Panc1 (cell line): Measurements from ENCODE around the gene BIRC7. TPM values are rescaled to one million over a fixed set of nuclear protein-coding genes. Genes with fewer than 3 reads are reported as not detected.

Experiments used
- ATAC-seq: fragments of 200-7000 bp; cut with Tn5 transposase; 2 replicates; pipeline ENCODE4 v1.9.1; 2020; ENCODE audit warnings: mild to moderate bottlenecking, moderate library complexity
- BruUV-seq: library from RNA; stranded (reverse); fragments of 400-500 nt; replicated peaks from 2 replicates; lab custom pipeline; 2021; lab: Mats Ljungman, UMichigan
- CTCF ChIA-PET: fragments of 300-600 bp; sonication (Branson Sonifier 250); formaldehyde crosslinking; loops from one replicate; lab custom pipeline; 2022; ENCODE audit warnings: antibody characterized with exemption; lab: Charles Lee
- POLR2A ChIA-PET: fragments of 300-600 bp; sonication (Branson Sonifier 250); formaldehyde crosslinking; loops from one replicate; lab custom pipeline; 2022; ENCODE audit warnings: antibody characterized with exemption; lab: Charles Lee
- DNase-seq: peaks from one replicate; pipeline ENCODE4 v3.0.0-alpha.2; 2010; ENCODE audit warnings: low read depth, low spot score
- H3K27ac ChIP-seq: 2 replicates; pipeline ENCODE4 v1.5.1; 2011; ENCODE audit warnings: mild to moderate bottlenecking, low read length, inconsistent platforms
- H3K27me3 ChIP-seq: fragments of 200-500 bp; sonication (Bioruptor generic); 2 replicates; pipeline ENCODE4 v1.6.0; 2014; ENCODE audit warnings: low read length, inconsistent platforms; ENCODE audit not compliant: control insufficient read depth, insufficient read depth
- H3K36me3 ChIP-seq: fragments of 200-500 bp; sonication (Bioruptor generic); 2 replicates; pipeline ENCODE4 v1.5.1; 2014; ENCODE audit warnings: inconsistent platforms, mild to moderate bottlenecking, low read length, moderate library complexity; ENCODE audit not compliant: control insufficient read depth, insufficient read depth
- H3K4me1 ChIP-seq: 2 replicates; pipeline ENCODE4 v1.5.1; 2011; ENCODE audit warnings: inconsistent platforms, mild to moderate bottlenecking, low read length, moderate library complexity; ENCODE audit not compliant: control insufficient read depth, insufficient read depth
- H3K4me3 ChIP-seq, 2 experiments: 2 replicates each; pipeline ENCODE4 v1.5.1; 2011 to 2012; ENCODE audit warnings: low read depth in 2 of 2, low read length in 2 of 2, mild to moderate bottlenecking in 2 of 2, inconsistent platforms in 1 of 2, moderate library complexity in 1 of 2
- H3K9me3 ChIP-seq: fragments of 200-500 bp; sonication (Bioruptor generic); 2 replicates; pipeline ENCODE4 v1.5.1; 2014; ENCODE audit warnings: low read depth, mild to moderate bottlenecking, inconsistent platforms, low read length, moderate library complexity; ENCODE audit not compliant: control insufficient read depth, insufficient read depth
- POLR2AphosphoS5 ChIP-seq: IDR thresholded peaks from 2 replicates; pipeline ENCODE4 v1.6.1; 2012; ENCODE audit warnings: mild to moderate bottlenecking, low read depth, low read length, moderate library complexity
- SIN3A ChIP-seq: IDR thresholded peaks from 2 replicates; pipeline ENCODE4 v1.6.1; 2012; ENCODE audit warnings: low read depth, mild to moderate bottlenecking, low read length, moderate library complexity, borderline replicate concordance; ENCODE audit not compliant: insufficient read depth
- TCF7L2 ChIP-seq: IDR thresholded peaks from 2 replicates; pipeline ENCODE4 v1.6.1; 2011; ENCODE audit warnings: mild to moderate bottlenecking, low read depth, low read length, inconsistent platforms
- in situ Hi-C: cut with HindIII; loops from 2 replicates; pipeline ENCODE4 v1.10.0; 2016; ENCODE audit warnings: low sequenced_read_pairs, low pct_unique_long_range_greater_than_20kb
- intact Hi-C: fragments of 100-400 bp; cut with micrococcal nuclease; formaldehyde crosslinking; loops from one replicate; pipeline ENCODE4 v1.10.0; 2022; ENCODE audit not compliant: unreplicated experiment
- total RNA-seq: library from RNA; stranded (reverse); gene quantifications from one replicate; pipeline ENCODE4 v1.2.1, GENCODE V29; 2021; ENCODE audit not compliant: unreplicated experiment
- TF ChIP-seq, protein P1 (sequence below): fragments of 450-650 bp; IDR thresholded peaks from 2 replicates; pipeline ENCODE4 v1.5.1; 2017; ENCODE audit warnings: mild to moderate bottlenecking
- TF ChIP-seq, protein P2 (sequence below), 2 experiments: IDR thresholded peaks; 2 replicates each; pipeline ENCODE4 v1.6.1; 2011 to 2012; ENCODE audit warnings: low read depth in 2 of 2, control low read depth in 1 of 2, low read length in 1 of 2, mild to moderate bottlenecking in 1 of 2, moderate library complexity in 1 of 2; ENCODE audit not compliant: insufficient read depth in 1 of 2

BIRC7 gene
- total RNA-seq, 1 experiment from 2014 or later: 9.0 TPM

DNA sequence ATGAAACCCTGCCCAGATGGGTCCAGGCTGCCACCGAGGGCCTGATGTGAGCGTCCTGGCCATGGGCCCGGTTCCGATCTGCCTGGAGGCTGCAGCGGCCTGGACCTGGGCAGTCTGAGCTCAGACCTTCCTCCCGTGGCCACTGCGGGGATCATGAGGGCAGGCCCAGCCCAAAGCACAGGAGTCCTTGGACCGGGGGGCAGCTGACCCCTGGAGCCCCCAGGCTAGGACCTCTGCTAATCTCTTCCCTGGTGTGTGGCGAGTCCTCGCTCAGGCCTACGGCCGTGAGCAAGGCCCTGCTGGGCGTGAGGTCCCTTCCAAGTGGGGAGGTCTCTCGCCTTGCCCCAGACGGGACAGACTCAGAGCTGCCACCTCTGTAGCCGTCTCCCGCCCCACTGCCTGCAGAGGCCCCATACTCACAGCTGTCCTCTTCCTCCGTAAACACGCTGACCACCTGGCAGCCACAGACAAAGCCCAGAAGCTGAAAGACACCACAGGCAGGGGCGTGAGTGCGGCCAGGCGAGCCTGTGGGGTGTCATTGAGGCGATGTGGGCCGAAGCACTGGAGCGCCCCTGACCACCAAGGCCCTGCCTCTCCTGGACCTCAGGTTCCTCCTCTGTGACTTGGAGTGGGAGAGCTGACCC lies 8.0 kb downstream of the BIRC7 start:
- Histone ChIP-seq H3K27ac (no peak overlapping the region), H3K36me3 (no peaks in the 10 kb centered on the region), H3K9me3 (no peaks in the 10 kb centered on the region), H3K4me1 (peaks cover 13% of the 10 kb centered on the region), H3K27me3 (no peaks in the 10 kb centered on the region), H3K4me3 (no peak overlapping the region)
- CTCF ChIA-PET: interaction anchor here (1.2 to 1.4 kb wide), 2 partner anchors 9 to 20 kb away, joined by 4 to 5 read pairs; no protein-coding TSS in a partner anchor
- DNase-seq (no peak), ATAC-seq (no peak)
- BruUV-seq: no TSS peak
- in situ Hi-C loops: no loop called here
- POLR2A ChIA-PET: no interaction called here
- intact Hi-C loops: no loop called here
- TF ChIP-seq SIN3A: no peak
- TF ChIP-seq, protein P1, sequence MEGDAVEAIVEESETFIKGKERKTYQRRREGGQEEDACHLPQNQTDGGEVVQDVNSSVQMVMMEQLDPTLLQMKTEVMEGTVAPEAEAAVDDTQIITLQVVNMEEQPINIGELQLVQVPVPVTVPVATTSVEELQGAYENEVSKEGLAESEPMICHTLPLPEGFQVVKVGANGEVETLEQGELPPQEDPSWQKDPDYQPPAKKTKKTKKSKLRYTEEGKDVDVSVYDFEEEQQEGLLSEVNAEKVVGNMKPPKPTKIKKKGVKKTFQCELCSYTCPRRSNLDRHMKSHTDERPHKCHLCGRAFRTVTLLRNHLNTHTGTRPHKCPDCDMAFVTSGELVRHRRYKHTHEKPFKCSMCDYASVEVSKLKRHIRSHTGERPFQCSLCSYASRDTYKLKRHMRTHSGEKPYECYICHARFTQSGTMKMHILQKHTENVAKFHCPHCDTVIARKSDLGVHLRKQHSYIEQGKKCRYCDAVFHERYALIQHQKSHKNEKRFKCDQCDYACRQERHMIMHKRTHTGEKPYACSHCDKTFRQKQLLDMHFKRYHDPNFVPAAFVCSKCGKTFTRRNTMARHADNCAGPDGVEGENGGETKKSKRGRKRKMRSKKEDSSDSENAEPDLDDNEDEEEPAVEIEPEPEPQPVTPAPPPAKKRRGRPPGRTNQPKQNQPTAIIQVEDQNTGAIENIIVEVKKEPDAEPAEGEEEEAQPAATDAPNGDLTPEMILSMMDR: no peak
- TF ChIP-seq, protein P2, sequence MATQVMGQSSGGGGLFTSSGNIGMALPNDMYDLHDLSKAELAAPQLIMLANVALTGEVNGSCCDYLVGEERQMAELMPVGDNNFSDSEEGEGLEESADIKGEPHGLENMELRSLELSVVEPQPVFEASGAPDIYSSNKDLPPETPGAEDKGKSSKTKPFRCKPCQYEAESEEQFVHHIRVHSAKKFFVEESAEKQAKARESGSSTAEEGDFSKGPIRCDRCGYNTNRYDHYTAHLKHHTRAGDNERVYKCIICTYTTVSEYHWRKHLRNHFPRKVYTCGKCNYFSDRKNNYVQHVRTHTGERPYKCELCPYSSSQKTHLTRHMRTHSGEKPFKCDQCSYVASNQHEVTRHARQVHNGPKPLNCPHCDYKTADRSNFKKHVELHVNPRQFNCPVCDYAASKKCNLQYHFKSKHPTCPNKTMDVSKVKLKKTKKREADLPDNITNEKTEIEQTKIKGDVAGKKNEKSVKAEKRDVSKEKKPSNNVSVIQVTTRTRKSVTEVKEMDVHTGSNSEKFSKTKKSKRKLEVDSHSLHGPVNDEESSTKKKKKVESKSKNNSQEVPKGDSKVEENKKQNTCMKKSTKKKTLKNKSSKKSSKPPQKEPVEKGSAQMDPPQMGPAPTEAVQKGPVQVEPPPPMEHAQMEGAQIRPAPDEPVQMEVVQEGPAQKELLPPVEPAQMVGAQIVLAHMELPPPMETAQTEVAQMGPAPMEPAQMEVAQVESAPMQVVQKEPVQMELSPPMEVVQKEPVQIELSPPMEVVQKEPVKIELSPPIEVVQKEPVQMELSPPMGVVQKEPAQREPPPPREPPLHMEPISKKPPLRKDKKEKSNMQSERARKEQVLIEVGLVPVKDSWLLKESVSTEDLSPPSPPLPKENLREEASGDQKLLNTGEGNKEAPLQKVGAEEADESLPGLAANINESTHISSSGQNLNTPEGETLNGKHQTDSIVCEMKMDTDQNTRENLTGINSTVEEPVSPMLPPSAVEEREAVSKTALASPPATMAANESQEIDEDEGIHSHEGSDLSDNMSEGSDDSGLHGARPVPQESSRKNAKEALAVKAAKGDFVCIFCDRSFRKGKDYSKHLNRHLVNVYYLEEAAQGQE (IDR thresholded peaks at IDR 0.05; ENCODE audit: insufficient read depth in 1 of 2, low read depth in 2 of 2, low read length in 1 of 2): no peak
- no peak for TF ChIP-seq TCF7L2
- TF ChIP-seq POLR2AphosphoS5: no peak

DNA sequence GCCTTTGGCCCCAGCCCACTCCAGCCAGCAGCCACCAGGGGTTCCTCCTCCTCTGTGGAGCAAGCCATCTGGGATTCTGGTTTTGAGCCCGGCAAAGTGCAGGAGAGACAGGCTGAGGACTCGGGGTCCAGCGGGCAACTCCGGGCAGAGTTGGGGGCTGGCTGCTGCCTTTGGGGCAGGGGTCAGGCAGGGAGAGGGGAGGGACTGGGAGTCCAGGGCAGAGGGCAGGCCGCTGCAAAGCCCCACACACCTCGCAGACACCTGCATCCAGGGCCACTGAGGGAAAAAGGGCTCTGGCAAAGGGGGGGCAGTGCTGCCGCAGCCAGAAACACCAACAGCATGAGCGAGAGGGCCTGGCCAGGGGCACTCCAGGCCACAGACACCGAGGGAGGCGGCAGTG lies 8.8 kb downstream of the BIRC7 start:
- Histone ChIP-seq H3K4me3 (no peak overlapping the region), H3K27me3 (no peaks in the 10 kb centered on the region), H3K4me1 (peaks cover 20% of the 10 kb centered on the region), H3K36me3 (no peaks in the 10 kb centered on the region), H3K9me3 (no peaks in the 10 kb centered on the region), H3K27ac (no peak overlapping the region)
- BruUV-seq: no TSS peak
- DNase-seq (no peak), ATAC-seq (no peak)
- ChIA-PET POLR2A (no interaction called here), CTCF (interaction anchor here (0.7 to 1.4 kb wide), 3 partner anchors 20 to 24 kb away, joined by 3 to 5 read pairs (median 3); no protein-coding TSS in a partner anchor)
- intact Hi-C loops (no loop called here), in situ Hi-C loops (no loop called here)
- TF ChIP-seq POLR2AphosphoS5: no peak
- TF ChIP-seq, protein P1: no peak
